H54 (cell line): ENCODE results near the gene AUTS2.

Source experiments
- DNase-seq: peaks from one replicate; pipeline ENCODE4 v3.0.0; 2011; ENCODE audit warnings: low spot score, mixed read lengths; ENCODE audit not compliant: insufficient read length
- FAIRE-seq: peaks from 3 replicates; lab custom pipeline; 2011; peaks lifted over from hg19 to GRCh38; lab: Jason Lieb, UNC
- POLR2A ChIP-seq: IDR thresholded peaks from 2 replicates; pipeline ENCODE4 v1.6.1; 2011; ENCODE audit warnings: low read depth, mild to moderate bottlenecking, low read length

Gene AUTS2

DNA sequence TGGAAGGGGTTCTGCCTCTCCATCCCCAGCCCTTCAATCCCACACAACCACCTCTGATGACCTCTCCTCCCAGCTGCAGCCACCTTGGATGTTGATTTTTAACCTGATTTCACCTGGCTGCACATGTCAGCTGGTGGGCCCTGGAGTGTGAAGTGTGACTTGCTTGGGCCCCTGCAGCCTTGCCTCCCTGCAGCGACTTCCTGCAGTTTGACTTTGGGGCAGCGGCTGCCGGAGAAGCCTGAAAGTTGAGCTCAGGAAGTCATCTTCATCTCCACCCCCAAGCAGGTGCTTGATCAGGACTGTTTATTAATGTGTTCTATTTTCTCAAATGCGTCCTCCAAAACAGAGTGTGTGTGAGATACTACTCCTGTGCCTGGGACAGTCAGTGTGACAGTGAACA, 858.4 kb downstream of the AUTS2 start:
- no peak for DNase-seq
- TF ChIP-seq POLR2A, result no peak
- no peak for FAIRE-seq

DNA sequence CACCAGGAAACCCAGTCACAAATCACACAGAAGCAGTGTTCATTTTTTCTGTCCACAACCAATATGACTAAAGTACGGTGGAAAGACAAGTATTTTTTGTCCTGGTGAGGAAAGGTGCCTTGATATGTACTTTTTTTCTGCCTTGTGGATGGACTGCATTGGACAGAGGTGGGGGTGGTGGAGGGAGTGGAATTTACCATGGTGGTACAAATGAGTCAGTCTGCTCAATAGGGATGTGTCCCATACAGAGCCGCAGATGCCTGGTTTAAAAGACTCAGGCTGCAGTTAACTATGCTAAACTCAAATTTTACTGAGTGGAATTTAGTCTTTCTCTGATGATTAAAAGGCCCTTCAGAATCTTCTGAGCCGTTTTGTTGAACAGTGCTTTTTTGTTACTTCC, 859.2 kb downstream of the AUTS2 start:
- no peak for FAIRE-seq

DNA sequence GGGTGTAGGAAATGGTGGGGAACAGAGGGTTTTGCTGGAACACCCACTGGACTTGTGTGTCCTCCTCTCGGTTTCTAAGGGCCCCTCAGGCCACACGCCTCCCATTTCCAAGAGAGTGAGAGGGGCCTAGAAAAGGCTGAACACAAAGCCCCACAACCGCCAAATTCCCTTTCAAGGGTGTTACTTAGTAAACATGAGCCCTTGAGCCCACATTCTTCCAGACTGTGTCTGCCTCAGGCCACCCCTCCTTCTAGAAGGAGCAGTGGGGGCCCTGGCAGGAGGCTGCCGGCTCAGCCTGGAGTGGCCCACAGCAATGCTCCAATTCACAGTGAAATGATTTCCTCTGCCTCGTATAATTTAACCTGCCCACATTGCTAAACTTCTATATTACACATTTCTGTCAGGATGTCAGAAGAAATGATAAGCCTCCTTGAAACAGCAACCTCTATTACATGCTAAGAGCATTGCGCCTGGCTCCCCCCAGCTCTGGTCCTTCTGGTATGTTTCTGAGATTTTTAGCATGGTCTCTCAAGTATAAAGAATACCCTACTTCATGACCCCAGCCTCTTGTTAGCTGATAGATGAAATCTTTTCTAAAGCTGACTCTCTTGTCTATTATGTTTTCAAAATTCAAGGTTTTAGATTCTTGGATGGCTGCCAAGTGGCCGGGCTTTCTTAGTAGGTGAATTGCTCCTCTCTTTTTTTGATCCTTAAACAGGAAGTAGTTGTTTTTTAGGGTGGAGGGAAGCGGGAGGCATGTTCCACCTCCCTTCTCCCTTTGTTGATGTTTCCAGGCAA, 859.8 kb downstream of the AUTS2 start:
- DNase-seq (no peak), FAIRE-seq (no peak)
- TF ChIP-seq POLR2A, result no peak

More for the DNA sequence above, 859.2 kb downstream of the AUTS2 start:
- no peak for TF ChIP-seq POLR2A
- DNase-seq, result no peak

DNA sequence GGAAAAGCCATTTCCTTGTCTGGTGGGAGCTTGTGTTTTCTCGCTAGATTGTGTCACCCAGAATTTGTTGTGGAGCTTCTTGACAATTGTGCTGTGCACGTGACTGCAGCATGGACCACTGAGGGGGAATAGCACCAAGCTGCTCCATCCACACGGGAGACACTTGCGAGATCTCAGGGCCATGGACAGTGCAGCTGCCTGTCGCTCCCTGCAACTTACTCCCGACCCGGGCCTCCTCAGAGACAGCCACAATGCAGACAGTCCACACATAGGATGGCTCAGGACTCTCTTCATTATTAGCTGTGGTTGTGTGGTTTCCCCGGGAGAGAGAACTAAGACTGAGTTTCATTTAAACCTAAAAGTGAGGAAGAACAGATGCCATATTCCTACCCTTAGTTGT, 860.5 kb downstream of the AUTS2 start:
- FAIRE-seq, result no peak
- TF ChIP-seq POLR2A, result no peak

DNA sequence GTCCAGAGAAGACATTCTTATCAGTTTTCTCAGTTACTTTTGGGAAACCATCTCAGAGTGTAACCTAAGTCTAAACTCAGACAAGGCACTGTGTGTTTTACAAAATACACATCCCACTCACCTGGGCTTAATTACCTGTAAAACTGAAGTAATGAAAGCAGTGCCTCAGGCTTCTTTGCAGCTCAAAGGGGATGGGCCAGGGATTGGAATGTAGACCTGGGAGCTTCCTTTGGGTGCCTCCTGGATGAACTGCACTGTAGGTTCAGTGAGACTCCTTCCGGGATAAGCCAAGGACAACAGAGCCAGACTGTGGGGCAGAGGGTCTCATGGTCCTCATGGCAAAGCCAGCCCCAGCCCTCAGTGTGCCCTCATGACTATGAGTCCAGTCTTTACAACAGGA, 861.3 kb downstream of the AUTS2 start:
- TF ChIP-seq POLR2A, result no peak
- no peak for FAIRE-seq
- DNase-seq, result no peak

More for the DNA sequence above, 860.5 kb downstream of the AUTS2 start:
- DNase-seq, result no peak

DNA sequence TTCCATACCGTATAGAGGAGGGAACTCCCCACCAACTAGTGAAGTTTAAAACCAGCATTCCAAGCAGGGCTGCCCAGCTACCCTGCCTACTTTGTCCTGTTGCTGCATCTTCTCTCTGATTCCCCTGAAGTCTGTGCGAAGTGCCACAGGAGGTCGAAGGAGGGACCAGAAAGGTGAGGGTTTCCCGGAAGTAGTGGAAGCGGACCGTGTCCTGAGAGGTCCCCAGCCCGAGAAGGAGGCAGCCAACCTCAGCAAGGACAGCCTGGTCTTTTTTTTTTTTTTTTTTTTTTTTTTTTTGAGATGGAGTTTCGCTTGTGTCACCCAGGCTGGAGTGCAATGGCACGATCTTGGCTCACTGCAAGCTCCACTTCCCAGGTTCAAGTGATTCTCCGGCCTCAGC, 861.8 kb downstream of the AUTS2 start:
- no peak for TF ChIP-seq POLR2A
- DNase-seq (no peak), FAIRE-seq (no peak)

DNA sequence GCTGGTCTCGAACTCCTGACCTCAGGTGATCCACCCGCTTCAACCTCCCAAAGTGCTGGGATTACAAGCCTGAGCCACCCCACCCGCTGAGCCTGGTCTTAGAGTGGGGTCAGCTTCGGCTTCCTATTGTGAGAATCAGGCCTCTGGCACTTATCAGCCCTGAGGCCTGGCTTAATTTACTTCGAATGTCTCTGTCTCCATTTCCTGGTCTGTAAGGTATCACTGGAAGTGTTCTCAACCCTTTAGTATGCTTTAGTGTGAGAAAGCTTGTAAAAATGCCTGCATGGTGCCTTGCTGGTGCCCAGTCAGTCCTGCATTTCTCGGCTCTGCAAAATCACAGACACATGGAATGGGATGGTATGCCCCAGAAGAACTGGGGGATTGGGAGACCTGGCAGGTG, 862.3 kb downstream of the AUTS2 start:
- FAIRE-seq (no peak), DNase-seq (no peak)
- TF ChIP-seq POLR2A, result no peak

DNA sequence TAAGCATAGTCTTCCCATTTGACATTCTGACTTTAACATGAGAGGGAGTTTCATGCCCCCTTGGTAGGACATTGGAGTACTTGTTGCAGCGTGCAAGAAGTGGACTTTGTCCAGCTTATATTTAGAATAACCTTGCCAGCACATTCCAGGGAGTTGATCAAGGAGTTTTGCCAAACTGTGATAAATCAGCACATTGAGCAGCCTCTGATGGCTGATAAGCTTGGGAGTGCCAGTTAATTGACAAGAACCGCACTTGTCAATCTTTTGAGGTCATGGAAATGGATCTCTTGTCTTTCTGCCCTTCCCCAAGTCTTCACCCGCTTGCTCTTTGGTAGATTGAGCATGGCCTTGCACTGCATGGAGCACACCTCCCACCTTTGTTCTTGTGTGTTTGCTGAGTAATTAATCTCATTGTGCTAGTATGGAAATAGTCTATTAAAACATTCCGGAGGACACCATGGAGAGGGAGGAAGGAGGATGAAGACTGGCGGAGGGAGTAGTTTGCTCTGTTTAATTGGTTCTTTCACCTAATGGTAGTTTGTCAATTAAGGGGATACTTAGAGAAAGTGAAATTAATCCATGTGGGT, 865.2 kb downstream of the AUTS2 start:
- no peak for DNase-seq
- no peak for TF ChIP-seq POLR2A
- FAIRE-seq, result no peak

DNA sequence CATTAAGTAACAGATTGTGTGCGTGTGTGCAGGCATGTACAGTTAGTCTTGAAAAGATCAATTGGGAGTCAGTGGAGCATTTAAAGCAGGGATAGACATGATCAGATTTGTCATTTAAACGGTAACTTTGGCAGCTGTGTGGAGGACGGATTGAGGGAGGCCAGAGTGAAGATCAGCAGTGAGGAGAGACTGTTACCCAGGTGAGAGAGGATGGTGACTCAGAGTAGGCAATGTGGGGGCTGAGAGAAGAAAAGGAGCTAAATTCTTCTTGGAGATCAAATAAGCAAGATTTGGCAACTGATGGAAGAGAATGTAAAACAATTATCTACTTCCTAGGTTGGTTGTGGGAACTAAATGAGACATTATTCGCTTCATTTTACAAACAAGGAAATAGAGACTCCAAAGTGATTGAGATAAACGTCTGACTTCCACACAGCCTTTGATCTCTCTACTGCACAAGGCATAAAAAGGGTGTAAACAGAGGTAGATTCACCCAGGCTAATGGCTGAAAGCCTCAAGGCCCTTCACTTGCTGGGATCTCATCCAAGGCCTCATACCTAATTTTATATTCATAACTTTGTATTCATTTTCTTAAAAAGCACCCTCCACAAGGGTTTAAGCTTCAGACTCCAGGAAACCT, 868.6 kb downstream of the AUTS2 start:
- DNase-seq (no peak), FAIRE-seq (no peak)
- no peak for TF ChIP-seq POLR2A

DNA sequence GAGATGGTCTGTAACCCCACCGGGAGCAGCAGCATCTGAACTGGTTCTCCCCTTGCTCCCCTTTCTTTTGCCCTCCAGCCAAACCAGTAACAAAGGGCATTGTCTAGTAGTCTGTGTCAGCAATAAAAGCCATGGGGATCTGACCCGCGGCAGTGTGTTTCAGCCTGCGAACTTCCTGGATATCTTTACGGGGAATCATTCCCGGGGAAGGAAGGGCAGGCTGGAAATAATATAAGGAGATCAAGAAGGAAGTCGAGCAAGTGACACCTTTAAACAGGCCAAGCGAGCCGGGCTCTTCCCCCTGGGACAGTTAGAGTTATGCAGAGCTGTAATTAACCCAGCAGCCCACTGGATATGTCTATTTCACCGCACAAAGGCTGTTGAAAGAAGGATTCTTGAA, 872.5 kb downstream of the AUTS2 start:
- DNase-seq (no peak), FAIRE-seq (no peak)
- TF ChIP-seq POLR2A, result no peak

DNA sequence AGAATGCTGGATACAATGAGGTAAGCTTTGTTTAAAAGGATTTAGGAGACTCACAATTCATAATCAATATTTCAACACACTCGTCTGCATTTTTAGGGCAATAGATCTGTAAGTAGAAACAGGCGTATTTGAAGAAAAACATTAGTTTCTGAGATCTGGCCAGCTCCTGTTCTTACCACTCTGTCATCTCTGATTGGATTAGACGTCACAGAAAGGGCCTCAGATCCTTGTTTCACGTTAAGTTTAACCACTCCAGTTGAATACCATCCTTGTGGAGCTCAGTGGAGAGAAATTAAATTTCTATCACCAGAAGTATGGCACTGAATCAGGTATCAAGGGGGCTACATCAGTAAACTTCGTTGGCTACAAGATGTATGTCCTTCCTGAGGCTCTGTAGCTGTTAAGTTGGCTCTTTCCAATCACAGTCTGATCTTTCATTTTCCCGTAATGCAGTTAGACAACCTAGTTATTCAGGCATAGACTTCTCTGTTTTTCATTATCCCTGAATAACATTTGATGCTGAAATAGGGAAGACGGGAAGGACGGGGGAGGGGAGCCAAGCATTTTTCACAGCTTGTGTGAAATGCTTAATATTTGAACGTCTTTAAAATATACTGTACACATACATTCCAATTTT, 874.4 kb downstream of the AUTS2 start:
- FAIRE-seq, result no peak
- TF ChIP-seq POLR2A, result no peak
- no peak for DNase-seq

DNA sequence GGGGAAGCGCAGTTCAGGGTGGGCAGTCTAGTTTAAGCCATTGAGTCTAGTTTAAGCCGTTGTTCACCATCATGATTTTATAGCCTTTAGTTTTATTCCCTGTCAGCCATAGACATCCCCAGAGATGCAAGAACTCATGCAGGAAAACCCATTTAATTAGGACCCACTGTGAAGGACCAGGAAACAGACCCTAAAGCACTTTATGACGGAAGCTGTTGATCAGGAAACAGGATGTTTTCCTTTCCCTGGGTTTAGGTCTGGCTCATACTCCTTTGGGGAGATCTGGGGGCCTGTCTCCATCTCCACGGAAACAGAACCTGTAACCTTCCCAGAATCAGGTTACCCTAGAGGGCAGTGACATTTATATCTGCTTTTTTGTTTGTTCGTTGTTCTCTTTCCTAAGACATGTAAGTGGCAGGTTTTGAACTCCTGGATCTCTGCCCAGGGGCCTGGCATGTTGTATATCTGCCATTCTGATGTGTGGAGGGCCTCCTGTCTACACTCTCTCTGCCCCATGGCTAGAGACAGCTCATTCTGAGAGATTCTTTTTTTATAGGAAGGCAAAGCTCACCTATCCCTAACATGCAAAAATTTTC, 876.5 kb downstream of the AUTS2 start:
- TF ChIP-seq POLR2A, result no peak
- FAIRE-seq (no peak), DNase-seq (no peak)
